COLO829 (cell line): Measurements from ENCODE around the gene ADAM20.
"Not testable (repeated sequence)": the region's sequence is repeated elsewhere in the genome, so short reads cannot be mapped to it uniquely, and the experiment has no call there.

ENCODE experiments used
- DNase-seq: peaks from one replicate; pipeline ENCODE4 v3.0.0; 2012; ENCODE audit warnings: low spot score

ADAM20 gene

GRCh38 chr14:70534904-70535303 is at the start of gene ADAM20:
TSS of gene ADAM20 (minus strand) at chr14:70535004. CDS start at chr14:70524757, 10,247 bp downstream.
- DNase-seq: no peak

- no peak for DNase-seq
These were observed 42.1 kb upstream of the ADAM20 start for GRCh38 chr14:70576891-70577290.

DNA sequence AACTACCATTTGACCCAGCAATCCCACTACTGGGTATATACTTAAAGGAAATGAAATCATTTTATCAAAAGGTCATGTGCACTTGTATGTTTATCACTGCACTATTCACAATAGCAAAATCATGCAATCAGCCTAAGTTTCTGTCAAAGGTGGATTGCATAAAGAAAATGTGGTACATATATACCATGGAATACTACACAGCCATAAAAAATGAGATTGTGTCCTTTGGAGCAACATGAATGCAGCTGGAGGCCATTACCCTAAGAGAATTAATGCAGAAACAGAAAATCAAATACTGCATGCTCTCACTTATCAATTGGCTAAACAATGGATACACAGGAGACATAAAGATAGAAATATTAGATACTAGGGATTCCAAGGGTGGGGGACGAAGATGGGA is 38.2 kb upstream of the ADAM20 start:
- DNase-seq: no peak

- no peak for DNase-seq
These were observed 36.3 kb upstream of the ADAM20 start for GRCh38 chr14:70571139-70571538.

GRCh38 chr14:70567791-70568190 is 33.0 kb upstream of the ADAM20 start:
- DNase-seq: peak; percentile 12

DNA sequence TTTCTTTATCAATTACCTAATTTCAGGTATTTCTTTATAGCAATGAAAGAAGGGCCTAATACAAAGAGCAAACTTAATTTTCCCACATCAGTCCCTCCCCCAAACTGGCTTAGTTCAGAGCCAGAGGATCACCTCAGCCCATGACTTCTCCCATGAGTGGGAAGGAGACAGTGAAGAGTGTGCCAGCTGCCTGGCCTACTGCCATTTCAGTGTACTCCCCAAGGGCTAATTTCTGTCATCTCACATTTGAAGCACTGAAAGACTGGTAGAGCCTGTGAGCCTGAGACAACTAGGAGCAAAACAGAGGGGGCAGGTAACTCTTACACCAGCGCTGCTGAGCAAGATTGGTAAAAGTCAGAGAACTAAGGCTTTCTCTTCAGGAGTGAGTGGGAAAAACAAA is 29.1 kb upstream of the ADAM20 start:
- DNase-seq: no peak

- DNase-seq: no peak
These were observed 28.6 kb upstream of the ADAM20 start for GRCh38 chr14:70563417-70563816.

DNA sequence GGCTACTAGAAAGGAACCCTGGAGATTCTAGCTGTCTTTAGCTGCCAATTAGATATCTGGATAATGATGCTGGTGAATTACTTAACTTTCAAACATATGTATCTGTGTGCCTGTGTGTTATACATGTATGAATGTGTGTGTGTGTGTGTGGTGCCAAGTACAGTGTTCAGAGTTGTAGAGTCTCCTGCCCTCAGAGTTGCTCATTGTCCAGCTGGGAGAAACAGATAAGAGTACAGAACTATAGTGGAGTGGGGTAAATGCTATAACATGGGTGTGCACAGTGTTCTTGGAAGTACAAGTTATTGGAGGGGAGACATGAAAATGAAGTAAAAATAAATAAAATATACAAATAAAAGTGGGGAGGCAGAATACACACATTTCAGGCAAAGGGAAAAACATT is 23.6 kb upstream of the ADAM20 start:
- DNase-seq: no peak

GRCh38 chr14:70555890-70556289 is 21.1 kb upstream of the ADAM20 start:
- DNase-seq: no peak

- DNase-seq: no peak
These were observed 3.3 kb upstream of the ADAM20 start for GRCh38 chr14:70538087-70538486.

DNA sequence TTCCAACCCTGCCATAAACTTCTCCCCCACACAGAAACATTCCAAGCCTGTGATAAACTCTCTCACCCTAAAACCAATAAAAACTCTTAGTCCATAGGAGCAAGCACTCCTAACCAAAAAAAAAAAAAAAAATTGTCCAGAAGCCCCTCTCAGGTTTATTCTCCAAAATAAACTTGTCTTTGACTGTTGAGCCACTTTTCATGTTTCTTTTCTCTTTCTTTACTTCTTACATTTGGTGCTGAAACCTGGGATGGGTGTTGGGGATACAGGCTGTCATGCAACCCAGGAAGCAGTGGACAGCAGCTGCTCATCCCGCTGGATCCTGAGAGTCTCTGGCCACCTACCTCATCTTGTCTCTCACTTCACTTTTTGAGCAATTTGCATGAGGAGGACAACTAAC is 2.0 kb upstream of the ADAM20 start:
- no peak for DNase-seq

GRCh38 chr14:70530417-70530816 is 4.4 kb downstream of the ADAM20 start:
- no peak for DNase-seq

DNA sequence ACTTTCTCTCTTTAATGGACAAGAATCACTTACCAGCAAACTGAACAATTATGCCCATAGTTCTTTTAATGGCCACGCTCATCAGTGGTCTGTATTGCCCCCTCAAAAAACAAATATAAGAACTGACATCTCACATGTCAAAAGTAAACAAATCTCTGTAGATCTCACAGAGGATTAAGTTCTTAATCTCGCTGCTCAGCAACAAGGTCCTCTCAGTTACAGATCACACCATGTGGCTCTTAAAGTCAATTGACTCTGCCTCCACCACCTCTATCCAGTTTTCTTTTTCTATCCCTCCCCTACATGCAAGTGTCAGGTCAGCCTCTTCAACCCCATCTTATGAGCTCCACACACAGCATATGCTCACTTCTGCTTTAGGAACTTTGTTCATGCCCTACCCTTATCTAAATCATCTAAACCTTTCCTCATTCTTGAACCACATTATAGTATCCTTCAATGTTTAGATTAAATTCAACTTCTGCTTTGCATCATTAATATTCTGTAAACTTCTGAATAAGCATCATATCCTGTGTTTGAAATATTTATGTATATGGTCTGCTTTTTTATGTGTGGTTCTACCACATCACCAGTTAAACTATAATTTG is 7.2 kb downstream of the ADAM20 start:
- no peak for DNase-seq

DNA sequence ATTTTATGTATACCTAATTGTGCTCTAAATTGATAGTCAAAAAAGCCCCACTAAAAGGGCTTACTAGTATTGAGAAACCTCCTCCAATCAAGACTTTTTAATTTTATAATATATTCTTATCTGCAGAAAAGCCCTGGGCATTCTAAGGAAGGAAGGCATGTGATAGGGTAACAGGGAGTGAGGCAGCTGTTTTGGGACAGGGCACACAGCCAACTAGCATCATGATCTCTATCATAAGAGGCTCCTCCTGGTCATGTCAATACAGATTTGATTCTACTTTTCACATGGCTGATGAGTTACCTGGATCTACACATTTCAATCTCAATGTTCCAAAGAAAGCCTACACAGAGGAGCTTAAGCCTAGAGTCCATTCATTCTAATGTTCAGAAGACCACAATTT is 9.1 kb downstream of the ADAM20 start:
- DNase-seq: no peak

DNA sequence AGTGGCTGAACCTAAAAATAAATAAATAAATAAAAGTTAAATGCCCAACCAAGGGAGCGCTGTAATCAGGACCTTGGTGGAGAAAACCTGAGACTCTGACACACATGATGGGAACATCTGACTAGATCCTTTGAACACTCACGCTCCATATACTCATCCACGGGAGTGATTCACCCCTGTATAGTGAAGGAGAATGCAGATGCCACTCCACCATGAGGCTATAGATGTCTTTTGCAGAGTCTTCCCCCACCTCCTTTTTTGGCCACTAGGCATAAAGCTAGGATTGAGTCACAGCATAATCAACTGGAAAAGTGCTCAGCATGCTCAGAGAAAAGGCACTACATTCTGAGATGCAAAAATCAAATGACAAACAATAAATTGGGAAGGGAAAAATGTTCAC is 19.0 kb downstream of the ADAM20 start:
- DNase-seq: no peak

GRCh38 chr14:70514168-70515069 is 20.4 kb downstream of the ADAM20 start:
- DNase-seq: peak; percentile 6

DNA sequence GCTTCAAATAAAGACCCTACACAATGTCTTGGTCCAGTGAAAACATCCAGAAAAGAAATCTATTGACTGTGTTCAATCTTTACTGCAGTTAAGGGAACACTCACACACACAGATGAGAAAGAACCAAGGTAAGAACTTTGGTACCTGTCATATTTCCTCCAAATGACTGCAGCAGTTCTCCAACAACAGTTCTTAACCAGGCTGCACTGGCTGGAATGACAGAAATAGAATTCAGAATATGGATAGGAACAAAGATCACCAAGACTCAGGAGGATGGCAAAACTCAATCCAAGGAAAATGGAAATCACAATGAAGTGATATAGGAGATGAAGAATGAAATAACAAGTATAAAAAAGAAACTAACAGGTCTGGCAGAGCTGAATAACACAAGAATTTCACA is 36.6 kb downstream of the ADAM20 start:
- DNase-seq: no peak

DNA sequence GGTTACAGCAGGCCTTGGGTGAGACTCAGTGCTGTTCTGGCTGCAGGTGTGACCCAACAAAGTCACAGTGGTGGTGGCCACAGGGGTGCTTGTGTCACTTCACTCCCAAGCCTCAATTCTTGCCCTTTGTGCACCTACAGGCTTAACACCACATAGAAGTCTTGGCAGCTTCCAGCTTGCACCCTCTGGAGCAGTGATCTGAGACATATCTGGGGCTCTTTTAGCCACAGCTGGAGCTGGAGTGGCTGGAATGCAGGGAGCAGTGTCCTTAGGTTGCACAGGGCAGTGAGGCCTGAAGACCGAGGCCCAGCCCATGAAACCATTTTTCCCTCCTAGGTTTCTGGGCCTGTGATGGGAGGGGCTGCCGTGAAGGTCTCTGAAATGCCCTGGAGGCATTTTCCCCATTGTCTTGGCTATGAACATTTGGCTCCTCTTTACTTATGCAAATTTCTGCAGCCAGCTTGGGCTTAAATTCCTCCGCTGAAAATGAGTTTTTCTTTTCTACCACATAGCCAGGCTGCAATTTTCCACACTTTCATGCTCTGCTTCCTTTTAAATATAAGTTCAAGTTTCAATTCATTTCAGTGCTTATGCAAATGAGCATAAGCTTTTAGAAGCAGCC is 45.1 kb downstream of the ADAM20 start:
- DNase-seq: no peak

DNA sequence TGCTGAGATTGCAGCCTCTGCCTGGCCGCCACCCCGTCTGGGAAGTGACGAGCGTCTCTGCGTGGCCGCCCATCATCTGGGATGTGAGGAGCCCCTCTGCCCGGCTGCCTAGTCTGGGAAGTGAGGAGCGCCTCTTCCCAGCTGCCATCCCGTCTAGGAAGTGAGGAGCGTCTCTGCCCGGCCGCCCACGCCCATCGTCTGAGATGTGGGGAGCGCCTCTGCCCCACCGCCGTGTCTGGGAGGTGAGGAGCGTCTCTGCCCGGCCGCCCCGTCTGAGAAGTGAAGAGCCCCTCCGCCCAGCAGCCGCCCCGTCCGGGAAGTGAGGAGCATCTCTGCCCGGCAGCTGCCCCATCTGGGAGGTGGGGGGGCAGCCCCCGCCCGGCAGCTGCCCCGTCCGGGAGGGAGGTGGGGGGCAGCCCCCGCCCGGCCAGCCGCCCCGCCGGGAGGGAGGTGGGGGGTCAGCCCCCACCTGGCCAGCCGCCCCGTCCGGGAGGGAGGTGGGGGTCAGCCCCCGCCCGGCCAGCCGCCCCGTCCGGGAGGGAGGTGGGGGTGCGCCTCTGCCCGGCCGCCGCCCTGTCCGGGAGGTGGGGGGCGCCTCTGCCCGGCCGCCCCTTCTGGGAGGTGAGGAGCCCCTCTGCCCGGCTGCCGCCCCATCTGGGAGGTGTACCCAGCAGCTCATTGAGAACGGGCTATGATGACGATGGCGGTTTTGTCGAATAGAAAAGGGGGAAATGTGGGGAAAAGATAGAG is 57.3 kb downstream of the ADAM20 start:
- not testable (repeated sequence) for DNase-seq

DNA sequence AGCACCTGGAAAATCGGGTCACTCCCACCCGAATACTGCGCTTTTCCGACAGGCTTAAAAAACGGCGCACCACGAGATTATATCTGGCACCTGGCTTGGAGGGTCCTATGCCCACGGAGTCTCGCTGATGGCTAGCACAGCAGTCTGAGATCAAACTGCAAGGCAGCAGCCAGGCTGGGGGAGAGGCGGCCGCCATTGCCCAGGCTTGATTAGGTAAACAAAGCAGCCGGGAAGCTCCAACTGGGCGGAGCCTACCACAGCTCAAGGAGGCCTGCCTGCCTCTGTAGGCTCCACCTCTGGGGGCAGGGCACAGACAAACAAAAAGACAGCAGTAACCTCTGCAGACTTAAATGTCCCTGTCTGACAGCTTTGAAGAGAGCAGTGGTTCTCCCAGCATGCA is 59.3 kb downstream of the ADAM20 start:
- not testable (repeated sequence) for DNase-seq

DNA sequence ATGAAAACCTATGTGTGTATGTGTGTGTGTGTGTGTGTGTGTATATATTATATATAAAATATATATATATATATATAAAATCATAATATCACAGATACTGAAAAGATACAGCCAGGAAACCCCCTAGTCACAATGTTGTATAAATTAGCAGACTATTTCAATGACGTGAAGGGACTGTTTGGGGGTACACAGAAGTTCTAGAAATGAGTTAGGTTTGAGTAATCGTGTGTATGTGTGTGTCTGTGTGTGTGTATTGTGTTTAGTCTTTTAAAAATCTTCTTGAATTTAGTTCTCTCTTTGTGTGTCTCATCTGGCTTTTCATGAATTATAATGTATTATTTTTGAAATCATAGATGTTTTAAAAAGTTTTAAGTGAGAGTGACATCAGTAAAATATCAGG is 61.0 kb downstream of the ADAM20 start:
- no peak for DNase-seq
